Measurements from ENCODE around the gene IL17A. TPM values are rescaled to one million over a fixed set of nuclear protein-coding genes. Genes with fewer than 3 reads are reported as not detected.

Gene IL17A
- total RNA-seq, 1 experiment from 2014 or later, result not detected

- no peak for TF ChIP-seq HMGXB4 (CRISPR knock-in tag; IDR thresholded peaks at IDR 0.05)
Observed at GRCh38 chr6:52139985-52140680, 46.0 kb upstream of the IL17A start (continued).

GRCh38 chr6:52141596-52141995, 44.6 kb upstream of the IL17A start:
- no peak for DNase-seq (ENCODE audit: low spot score)
- H3K9me3 Mint-ChIP-seq, result no peaks in the 10 kb centered on the region
- ATAC-seq, result no peak
- no peaks in the 10 kb centered on the region for H3K36me3 Mint-ChIP-seq
- no peaks in the 10 kb centered on the region; the same call in 1 of the 2 replicates for H3K27me3 Mint-ChIP-seq (ENCODE audit: low read depth)
- H3K4me3 Mint-ChIP-seq, result no peak overlapping the region
- no peak for TF ChIP-seq ESRRA (CRISPR knock-in tag; IDR thresholded peaks at IDR 0.05; ENCODE audit: borderline replicate concordance)
- TF ChIP-seq ETV6 (CRISPR knock-in tag; IDR thresholded peaks at IDR 0.05), result no peak
- no peak for TF ChIP-seq ZNF425 (CRISPR knock-in tag; conservative IDR thresholded peaks at IDR 0.05)
- TF ChIP-seq ZNF263 (CRISPR knock-in tag; IDR thresholded peaks at IDR 0.05; ENCODE audit: low read depth), result no peak
- no peak for TF ChIP-seq NFATC4 (CRISPR knock-in tag; IDR thresholded peaks at IDR 0.05)
- no peak for TF ChIP-seq ZNF396 (CRISPR knock-in tag; IDR thresholded peaks at IDR 0.05; ENCODE audit: borderline replicate concordance)
- TF ChIP-seq E2F1 (CRISPR knock-in tag; IDR thresholded peaks at IDR 0.05), result no peak
- TF ChIP-seq ZNF512 (CRISPR knock-in tag; IDR thresholded peaks at IDR 0.05; ENCODE audit: borderline replicate concordance), result no peak
- no peak for TF ChIP-seq TEAD1 (CRISPR knock-in tag; IDR thresholded peaks at IDR 0.05)
- TF ChIP-seq ZNF232 (CRISPR knock-in tag; IDR thresholded peaks at IDR 0.05), result no peak
- no peak for TF ChIP-seq SMAD3 (CRISPR knock-in tag; IDR thresholded peaks at IDR 0.05; ENCODE audit: borderline replicate concordance)
- TF ChIP-seq ERG (CRISPR knock-in tag; IDR thresholded peaks at IDR 0.05), result no peak
- TF ChIP-seq EMX1 (CRISPR knock-in tag; IDR thresholded peaks at IDR 0.05), result no peak
- no peak for TF ChIP-seq MAX (CRISPR knock-in tag; IDR thresholded peaks at IDR 0.05)
- no peak for TF ChIP-seq STAT6 (CRISPR knock-in tag; conservative IDR thresholded peaks at IDR 0.05; ENCODE audit: low read depth)
- TF ChIP-seq ZNF317 (CRISPR knock-in tag; IDR thresholded peaks at IDR 0.05; ENCODE audit: borderline replicate concordance, low read depth), result no peak
- TF ChIP-seq HMGXB4 (CRISPR knock-in tag; IDR thresholded peaks at IDR 0.05), result no peak
- H3K27ac Mint-ChIP-seq, result no peak overlapping the region
- peaks cover 12% of the 10 kb centered on the region for H3K4me1 Mint-ChIP-seq
- CTCF ChIA-PET, result no interaction called here
- POLR2A ChIA-PET, result no interaction called here
